Measurements from ENCODE around the gene STK32B. TPM values are rescaled to one million over a fixed set of nuclear protein-coding genes. Genes with fewer than 3 reads are reported as not detected.

STK32B gene
- total and polyA plus RNA-seq, 7 donors: 0.14 to 0.73 (median 0.52) TPM

- no peak for DNase-seq
- no peak for ATAC-seq
- Histone ChIP-seq H3K4me1 (no peaks in the 10 kb centered on the region), H3K27ac (no peak overlapping the region), H3K4me3 (no peak overlapping the region), H3K9me3 (no peaks in the 10 kb centered on the region), H3K27me3 (ENCODE audit: insufficient read depth in 3 of 3, low read length in 2 of 3) (no peaks in the 10 kb centered on the region), H3K36me3 (ENCODE audit: insufficient read depth in 1 of 2, low read depth in 1 of 2) (no peaks in the 10 kb centered on the region)
- 49 to 53% (median 49%) methylated on average over 5 of the region's 5 CpGs for WGBS, 3 donors
- no peak for TF ChIP-seq CTCF (IDR thresholded peaks at IDR 0.05)
- intact Hi-C loops (cut with DNase I): no loop called here
Measured at GRCh38 chr4:5357870-5358269, 306.6 kb downstream of the STK32B start.

- Histone ChIP-seq H3K9me3 (no peaks in the 10 kb centered on the region), H3K27me3 (ENCODE audit: insufficient read depth in 3 of 3, low read length in 2 of 3) (no peaks in the 10 kb centered on the region), H3K27ac (no peak overlapping the region), H3K4me3 (no peak overlapping the region), H3K36me3 (ENCODE audit: insufficient read depth in 1 of 2, low read depth in 1 of 2) (no peaks in the 10 kb centered on the region), H3K4me1 (no peaks in the 10 kb centered on the region)
- intact Hi-C loops (cut with DNase I): no loop called here
- ATAC-seq: no peak
- 63 to 66% (median 65%) methylated on average over 5 of the region's 5 CpGs for WGBS, 3 donors
- no peak for DNase-seq
- no peak for TF ChIP-seq CTCF (IDR thresholded peaks at IDR 0.05)
Measured at GRCh38 chr4:5361968-5362367, 310.7 kb downstream of the STK32B start.

GRCh38 chr4:5364406-5364805 lies 313.1 kb downstream of the STK32B start:
- no peaks in the 10 kb centered on the region for H3K4me1 ChIP-seq
- no peaks in the 10 kb centered on the region for H3K27me3 ChIP-seq (ENCODE audit: insufficient read depth in 3 of 3, low read length in 2 of 3)
- no peaks in the 10 kb centered on the region for H3K9me3 ChIP-seq
- WGBS, 3 donors: 74 to 77% (median 76%) methylated on average over 3 of the region's 3 CpGs
- ATAC-seq (no peak), DNase-seq (no peak)
- no peak overlapping the region for H3K4me3 ChIP-seq
- no peaks in the 10 kb centered on the region for H3K36me3 ChIP-seq (ENCODE audit: insufficient read depth in 1 of 2, low read depth in 1 of 2)
- intact Hi-C loops (cut with DNase I): no loop called here
- H3K27ac ChIP-seq: no peak overlapping the region
- TF ChIP-seq CTCF (IDR thresholded peaks at IDR 0.05): no peak

- no peak for ATAC-seq
- WGBS, 3 donors: 47 to 57% (median 57%) methylated on average over 12 of the region's 12 CpGs
- no peaks in the 10 kb centered on the region for H3K36me3 ChIP-seq (ENCODE audit: insufficient read depth in 1 of 2, low read depth in 1 of 2)
- no peak overlapping the region for H3K27ac ChIP-seq
- H3K4me3 ChIP-seq: no peak overlapping the region
- H3K27me3 ChIP-seq (ENCODE audit: insufficient read depth in 3 of 3, low read length in 2 of 3): no peaks in the 10 kb centered on the region
- intact Hi-C loops (cut with DNase I): no loop called here
- no peak for DNase-seq
- H3K9me3 ChIP-seq: no peaks in the 10 kb centered on the region
- no peaks in the 10 kb centered on the region for H3K4me1 ChIP-seq
- TF ChIP-seq CTCF (IDR thresholded peaks at IDR 0.05): no peak
Measured at GRCh38 chr4:5365071-5366008, 314.1 kb downstream of the STK32B start.

Data from psoas muscle (tissue), 8 donors.